GM23338 (cell line): Measurements from ENCODE around the gene RXRG. TPM values are rescaled to one million over a fixed set of nuclear protein-coding genes. Genes with fewer than 3 reads are reported as not detected.

Source experiments
- ATAC-seq: fragments of 200-7000 bp; cut with Tn5 transposase; 3 replicates; pipeline ENCODE4 v1.9.1; 2020
- DNase-seq: peaks from one replicate; pipeline ENCODE4 v3.0.0-alpha.2; 2015; ENCODE audit warnings: low spot score
- H2AFZ ChIP-seq: fragments of 200-600 bp; sonication (generic); 2 replicates; pipeline ENCODE4 v1.8.0; 2016; ENCODE audit warnings: antibody characterized with exemption, mild to moderate bottlenecking, moderate library complexity
- H3F3A ChIP-seq: fragments of 200-600 bp; sonication (generic); replicated peaks from 2 replicates; pipeline ENCODE4 v1.8.0; 2017; ENCODE audit warnings: antibody characterized with exemption, mixed run types, low read depth
- H3K27ac ChIP-seq: fragments of 200-600 bp; sonication (generic); 2 replicates; pipeline ENCODE4 v1.6.1; 2016; ENCODE audit warnings: low read depth
- H3K27me3 ChIP-seq: fragments of 200-600 bp; sonication (generic); 2 replicates; pipeline ENCODE4 v1.8.0; 2016; ENCODE audit warnings: mild to moderate bottlenecking, mixed run types, moderate library complexity; ENCODE audit not compliant: insufficient read depth
- H3K36me3 ChIP-seq: fragments of 200-600 bp; sonication (generic); 2 replicates; pipeline ENCODE4 v1.8.0; 2016; ENCODE audit warnings: mild to moderate bottlenecking; ENCODE audit not compliant: insufficient read depth
- H3K4me1 ChIP-seq: fragments of 200-600 bp; sonication (generic); 2 replicates; pipeline ENCODE4 v1.8.0; 2016; ENCODE audit warnings: mild to moderate bottlenecking, moderate library complexity; ENCODE audit not compliant: insufficient read depth
- H3K4me2 ChIP-seq: fragments of 200-600 bp; sonication (generic); 2 replicates; pipeline ENCODE4 v1.7.1; 2017; ENCODE audit warnings: mixed run types
- H3K4me3 ChIP-seq: fragments of 200-600 bp; sonication (generic); 2 replicates; pipeline ENCODE4 v1.6.1; 2016; ENCODE audit warnings: mixed run types
- H3K79me2 ChIP-seq: fragments of 200-600 bp; sonication (generic); replicated peaks from 2 replicates; pipeline ENCODE4 v1.8.0; 2017; ENCODE audit warnings: mild to moderate bottlenecking; ENCODE audit not compliant: insufficient read depth
- H3K9me2 ChIP-seq: fragments of 200-600 bp; sonication (generic); 2 replicates; pipeline ENCODE4 v1.8.0; 2017; ENCODE audit not compliant: insufficient read depth
- H4K20me1 ChIP-seq: fragments of 200-600 bp; sonication (generic); replicated peaks from 2 replicates; pipeline ENCODE4 v1.8.0; 2017; ENCODE audit warnings: mild to moderate bottlenecking; ENCODE audit not compliant: insufficient read depth
- H3K27ac Mint-ChIP-seq: 2 replicates; pipeline ENCODE4 v1.8.0; 2020; ENCODE audit warnings: inconsistent platforms, mild to moderate bottlenecking, moderate library complexity, mixed read lengths
- H3K27me3 Mint-ChIP-seq: 3 replicates; pipeline ENCODE4 v1.8.0; 2022; ENCODE audit warnings: low read depth, mild to moderate bottlenecking, moderate library complexity, mixed read lengths, inconsistent platforms; ENCODE audit not compliant: insufficient read depth, poor library complexity
- H3K36me3 Mint-ChIP-seq: 3 replicates; pipeline ENCODE4 v1.8.0; 2021; ENCODE audit warnings: low read depth, mild to moderate bottlenecking, inconsistent platforms, moderate library complexity, mixed read lengths
- H3K4me1 Mint-ChIP-seq: 3 replicates; pipeline ENCODE4 v1.8.0; 2020; ENCODE audit warnings: mild to moderate bottlenecking, inconsistent platforms, mixed read lengths
- H3K4me3 Mint-ChIP-seq: 3 replicates; pipeline ENCODE4 v1.8.0; 2021; ENCODE audit warnings: moderate library complexity, mild to moderate bottlenecking, inconsistent platforms, mixed read lengths
- H3K9me3 Mint-ChIP-seq: 3 replicates; pipeline ENCODE4 v1.8.0; 2020; ENCODE audit warnings: moderate library complexity, mild to moderate bottlenecking, inconsistent platforms, mixed read lengths
- CREB1 ChIP-seq: fragments of 250-450 bp; sonication (Bioruptor Pico); IDR thresholded peaks from 2 replicates; pipeline ENCODE4 v1.5.0; 2020; ENCODE audit warnings: low read depth, mild to moderate bottlenecking, moderate library complexity
- ETS1 ChIP-seq: IDR thresholded peaks from 2 replicates; pipeline ENCODE4 v1.6.1; 2016; ENCODE audit warnings: antibody characterized with exemption
- JUNB ChIP-seq: IDR thresholded peaks from one replicate; pipeline ENCODE4 v1.6.1; 2016; ENCODE audit warnings: antibody characterized with exemption; ENCODE audit not compliant: unreplicated experiment
- NANOG ChIP-seq: IDR thresholded peaks from 2 replicates; pipeline ENCODE4 v1.6.1; 2016; ENCODE audit warnings: antibody characterized with exemption, borderline replicate concordance
- POLR2AphosphoS5 ChIP-seq: IDR thresholded peaks from 2 replicates; pipeline ENCODE4 v1.6.1; 2016; ENCODE audit warnings: antibody characterized with exemption, low read depth
- ZNF114 ChIP-seq: fragments of 250-450 bp; sonication (Bioruptor Pico); IDR thresholded peaks from 2 replicates; pipeline ENCODE4 v1.5.0; 2020; ENCODE audit warnings: mild to moderate bottlenecking, moderate library complexity
- ZNF462 ChIP-seq: fragments of 250-450 bp; sonication (Bioruptor Pico); IDR thresholded peaks from 2 replicates; pipeline ENCODE4 v1.5.0; 2020; ENCODE audit warnings: mild to moderate bottlenecking, moderate library complexity
- polyA plus RNA-seq: library from polyadenylated mRNA; unstranded; fragments of >200 nt; fragmentation: Nextera tagmentation; extraction: Ambion mirVana; gene quantifications from 2 replicates; pipeline ENCODE4 v1.2.1, GENCODE V29; 2016
- total RNA-seq: library from RNA; depleted of rRNA; stranded (reverse); fragments of >200 nt; shearing (Covaris generic); gene quantifications from 2 replicates; pipeline ENCODE4 v1.2.3, GENCODE V29; 2014
- TF ChIP-seq, protein P1 (sequence below): IDR thresholded peaks from one replicate; pipeline ENCODE4 v1.6.1; 2018; ENCODE audit warnings: antibody characterized with exemption; ENCODE audit not compliant: unreplicated experiment

Gene RXRG
- total and polyA plus RNA-seq, 2 experiments from 2014 or later: not detected

DNA sequence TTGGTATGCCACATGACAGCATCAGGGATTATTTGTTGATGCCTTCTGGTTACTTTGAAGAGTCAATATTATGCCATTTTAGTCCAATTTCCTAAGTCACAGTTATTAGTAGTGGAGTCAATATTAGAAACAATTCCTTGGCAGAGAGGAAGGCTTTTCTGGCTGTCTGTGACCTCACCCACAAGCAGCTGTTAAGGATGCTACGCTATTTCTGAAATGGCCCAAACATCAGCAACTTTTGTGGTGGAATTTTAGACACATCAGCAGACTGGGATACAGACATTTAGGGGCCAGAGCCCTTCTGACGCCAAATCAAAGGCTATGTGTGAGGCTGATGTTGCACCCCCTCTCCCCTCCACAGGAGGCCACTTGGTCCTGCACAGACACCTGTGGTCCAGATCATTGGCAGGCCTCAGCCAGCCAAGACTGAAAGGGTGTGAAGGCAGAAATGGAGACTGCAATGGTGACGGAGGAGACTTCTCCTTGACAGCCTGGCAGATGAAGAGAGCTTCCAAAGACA lies 9.2 kb upstream of the RXRG start:
- Mint-ChIP-seq H3K27me3 (peaks cover 4% of the 10 kb centered on the region), H3K36me3 (no peaks in the 10 kb centered on the region), H3K4me3 (no peak overlapping the region), H3K4me1 (0 out of 3 replicates have a peak, but pooled peaks cover 2% of the 10 kb centered on the region), H3K27ac (no peak overlapping the region), H3K9me3 (no peaks in the 10 kb centered on the region)
- H2AFZ ChIP-seq: no peak overlapping the region
- no peaks in the 10 kb centered on the region for H3F3A ChIP-seq
- H3K36me3 ChIP-seq: no peaks in the 10 kb centered on the region
- H3K9me2 ChIP-seq: no peaks in the 10 kb centered on the region
- no peak for TF ChIP-seq NANOG
- no peak for TF ChIP-seq ZNF114 (CRISPR knock-in tag)
- TF ChIP-seq ETS1: no peak
- TF ChIP-seq POLR2AphosphoS5: no peak
- no peak for TF ChIP-seq CREB1 (CRISPR knock-in tag)
- TF ChIP-seq, protein P1, sequence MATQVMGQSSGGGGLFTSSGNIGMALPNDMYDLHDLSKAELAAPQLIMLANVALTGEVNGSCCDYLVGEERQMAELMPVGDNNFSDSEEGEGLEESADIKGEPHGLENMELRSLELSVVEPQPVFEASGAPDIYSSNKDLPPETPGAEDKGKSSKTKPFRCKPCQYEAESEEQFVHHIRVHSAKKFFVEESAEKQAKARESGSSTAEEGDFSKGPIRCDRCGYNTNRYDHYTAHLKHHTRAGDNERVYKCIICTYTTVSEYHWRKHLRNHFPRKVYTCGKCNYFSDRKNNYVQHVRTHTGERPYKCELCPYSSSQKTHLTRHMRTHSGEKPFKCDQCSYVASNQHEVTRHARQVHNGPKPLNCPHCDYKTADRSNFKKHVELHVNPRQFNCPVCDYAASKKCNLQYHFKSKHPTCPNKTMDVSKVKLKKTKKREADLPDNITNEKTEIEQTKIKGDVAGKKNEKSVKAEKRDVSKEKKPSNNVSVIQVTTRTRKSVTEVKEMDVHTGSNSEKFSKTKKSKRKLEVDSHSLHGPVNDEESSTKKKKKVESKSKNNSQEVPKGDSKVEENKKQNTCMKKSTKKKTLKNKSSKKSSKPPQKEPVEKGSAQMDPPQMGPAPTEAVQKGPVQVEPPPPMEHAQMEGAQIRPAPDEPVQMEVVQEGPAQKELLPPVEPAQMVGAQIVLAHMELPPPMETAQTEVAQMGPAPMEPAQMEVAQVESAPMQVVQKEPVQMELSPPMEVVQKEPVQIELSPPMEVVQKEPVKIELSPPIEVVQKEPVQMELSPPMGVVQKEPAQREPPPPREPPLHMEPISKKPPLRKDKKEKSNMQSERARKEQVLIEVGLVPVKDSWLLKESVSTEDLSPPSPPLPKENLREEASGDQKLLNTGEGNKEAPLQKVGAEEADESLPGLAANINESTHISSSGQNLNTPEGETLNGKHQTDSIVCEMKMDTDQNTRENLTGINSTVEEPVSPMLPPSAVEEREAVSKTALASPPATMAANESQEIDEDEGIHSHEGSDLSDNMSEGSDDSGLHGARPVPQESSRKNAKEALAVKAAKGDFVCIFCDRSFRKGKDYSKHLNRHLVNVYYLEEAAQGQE: no peak
- no peak for TF ChIP-seq ZNF462 (CRISPR knock-in tag)
- no peak for TF ChIP-seq JUNB
- H3K4me3 ChIP-seq: no peak overlapping the region
- ATAC-seq: no peak
- H3K27me3 ChIP-seq: 0 out of 2 replicates have a peak, but pooled peaks cover 12% of the 10 kb centered on the region
- no peak overlapping the region for H3K4me2 ChIP-seq
- DNase-seq: no peak
- H4K20me1 ChIP-seq: no peaks in the 10 kb centered on the region
- no peaks in the 10 kb centered on the region for H3K4me1 ChIP-seq
- no peaks in the 10 kb centered on the region for H3K79me2 ChIP-seq
- no peak overlapping the region for H3K27ac ChIP-seq
